ENCODE results near the gene MPST.
"Not testable (repeated sequence)": the region's sequence is repeated elsewhere in the genome, so short reads cannot be mapped to it uniquely, and the experiment has no call there.

Gene MPST

DNA sequence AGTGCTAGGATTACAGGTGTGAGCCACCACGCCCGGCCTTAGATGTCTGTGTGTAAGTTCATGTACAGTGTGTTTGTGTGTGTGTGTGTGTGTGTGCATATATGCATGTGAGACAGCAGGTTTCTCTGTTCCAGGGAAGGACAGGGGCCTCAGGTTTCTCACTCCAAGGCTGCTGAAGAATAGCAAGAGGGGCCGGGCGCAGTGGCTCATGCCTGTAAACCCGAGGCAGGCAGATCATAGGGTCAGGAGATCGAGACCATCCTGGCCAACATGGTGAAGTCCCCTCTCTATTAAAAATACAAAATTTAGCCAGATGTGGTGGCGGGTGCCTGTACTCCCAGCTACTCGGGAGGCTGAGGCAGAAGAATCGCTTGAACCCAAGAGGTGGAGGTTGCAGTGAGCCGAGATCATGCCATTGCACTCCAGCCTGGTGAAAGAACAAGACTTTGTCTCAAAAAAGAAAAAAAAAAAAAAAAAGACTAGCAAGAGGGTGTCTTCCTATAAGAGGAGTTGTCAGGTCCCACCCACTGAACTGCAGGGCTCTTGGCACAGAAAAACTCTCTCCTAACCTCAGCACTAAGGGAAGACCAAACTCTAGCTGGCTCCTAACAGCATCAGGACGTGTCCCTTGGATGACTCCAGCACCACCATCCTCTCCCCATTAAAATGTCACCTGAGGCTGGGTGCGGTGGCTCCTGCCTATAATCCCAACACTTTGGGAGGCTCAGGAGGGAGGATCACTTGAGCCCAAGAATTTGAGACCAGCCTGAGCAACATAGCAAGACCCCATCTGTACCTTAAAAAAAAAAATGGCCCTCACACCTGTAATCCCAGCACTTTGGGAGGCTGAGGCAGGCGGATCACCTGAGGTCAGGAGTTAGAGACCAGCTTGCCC is 40.3 kb upstream of the MPST start:
- TF ChIP-seq CTCF (IDR thresholded peaks at IDR 0.05; ENCODE audit: low read length, missing control alignments) = no peak
- DNase-seq (ENCODE audit: low read depth) = no peak
- no peak overlapping the region for H3K4me3 ChIP-seq (replicated peaks; ENCODE audit: low read depth, low read length)

DNA sequence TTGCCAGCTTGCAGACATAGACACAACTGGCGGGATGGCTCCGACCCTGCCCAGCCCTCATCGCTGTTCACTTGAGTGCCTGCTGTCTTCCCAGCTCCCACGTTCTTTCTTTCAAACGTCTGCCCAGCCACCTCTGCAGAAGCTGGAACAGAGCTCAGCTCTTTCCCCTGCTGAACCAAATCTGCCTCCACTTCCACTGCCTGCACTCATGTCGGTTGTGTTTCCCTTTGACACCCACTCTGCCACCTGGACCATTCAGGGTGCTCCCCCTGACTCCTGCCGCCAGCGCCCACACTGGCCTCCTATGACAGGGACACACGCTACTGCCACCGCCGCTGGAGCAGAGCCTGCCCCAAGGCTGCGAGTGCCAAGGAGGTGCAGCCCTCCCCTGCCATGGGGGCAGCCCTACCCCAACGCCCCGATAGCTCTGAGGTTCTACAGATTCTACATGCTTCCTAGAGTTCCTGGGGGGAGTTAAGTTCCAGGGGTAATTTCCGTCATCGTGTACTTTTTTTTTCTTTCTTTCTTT is 38.2 kb upstream of the MPST start:
- no peak overlapping the region for H3K4me3 ChIP-seq (replicated peaks; ENCODE audit: low read depth, low read length)
- TF ChIP-seq CTCF (IDR thresholded peaks at IDR 0.05; ENCODE audit: low read length, missing control alignments) = no peak
- DNase-seq (ENCODE audit: low read depth) = no peak

DNA sequence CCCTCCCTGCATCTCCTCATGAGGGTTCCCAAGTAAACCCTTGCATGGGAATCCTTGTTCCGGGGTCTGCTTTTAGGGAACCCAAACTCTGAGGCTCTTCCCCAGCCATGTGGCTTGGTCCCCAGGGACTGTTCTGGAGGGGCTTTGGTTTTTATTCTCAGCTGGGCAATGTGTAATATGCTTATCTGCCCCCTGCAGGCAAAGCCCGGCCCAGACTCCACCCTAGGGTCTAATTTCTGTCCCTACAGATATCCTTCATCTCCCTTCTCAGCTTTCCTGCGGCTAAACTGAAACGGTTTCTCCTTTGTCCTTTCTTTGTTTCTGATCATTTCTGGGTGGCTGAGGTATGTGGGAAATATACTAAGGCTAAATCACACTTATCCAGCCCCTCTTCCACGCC is 37.4 kb upstream of the MPST start:
- no peak overlapping the region for H3K4me3 ChIP-seq (replicated peaks; ENCODE audit: low read depth, low read length)
- peak; percentile 7 for TF ChIP-seq CTCF (IDR thresholded peaks at IDR 0.05; ENCODE audit: low read length, missing control alignments)
- DNase-seq (ENCODE audit: low read depth) = no peak

DNA sequence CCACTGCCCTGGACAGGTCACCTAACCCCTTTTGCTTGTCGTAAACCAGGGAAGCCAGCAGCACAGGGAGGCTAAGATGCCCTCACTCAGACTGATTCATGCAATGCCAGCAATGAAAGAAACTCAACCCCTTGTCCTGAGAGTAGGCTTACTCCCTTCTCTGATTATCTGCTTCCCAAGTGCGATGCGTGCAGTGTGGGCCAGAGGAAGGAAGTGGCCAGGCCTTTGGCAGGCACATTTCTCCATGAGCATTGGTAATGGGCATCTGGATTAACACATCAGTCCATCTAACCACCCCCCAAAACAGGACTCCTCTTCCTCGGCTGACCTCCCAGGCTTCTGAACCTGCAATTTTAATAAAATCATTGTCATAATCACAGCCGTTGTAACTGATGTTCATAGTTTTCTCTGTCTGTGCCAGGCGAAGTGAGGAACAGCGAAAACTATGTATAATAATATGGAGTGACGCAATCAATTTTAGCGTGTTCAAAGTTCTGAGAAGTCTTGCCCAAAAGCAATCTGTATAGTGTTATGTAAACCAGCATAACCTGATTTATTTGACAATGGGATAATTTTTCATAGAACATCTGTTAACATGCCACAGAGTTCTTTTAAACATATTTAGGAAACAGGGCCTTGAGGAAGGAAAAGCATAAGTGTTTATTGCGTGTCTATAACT is 34.2 kb upstream of the MPST start:
- TF ChIP-seq CTCF (IDR thresholded peaks at IDR 0.05; ENCODE audit: low read length, missing control alignments) = no peak
- no peak overlapping the region for H3K4me3 ChIP-seq (replicated peaks; ENCODE audit: low read depth, low read length)
- DNase-seq (ENCODE audit: low read depth) = no peak

DNA sequence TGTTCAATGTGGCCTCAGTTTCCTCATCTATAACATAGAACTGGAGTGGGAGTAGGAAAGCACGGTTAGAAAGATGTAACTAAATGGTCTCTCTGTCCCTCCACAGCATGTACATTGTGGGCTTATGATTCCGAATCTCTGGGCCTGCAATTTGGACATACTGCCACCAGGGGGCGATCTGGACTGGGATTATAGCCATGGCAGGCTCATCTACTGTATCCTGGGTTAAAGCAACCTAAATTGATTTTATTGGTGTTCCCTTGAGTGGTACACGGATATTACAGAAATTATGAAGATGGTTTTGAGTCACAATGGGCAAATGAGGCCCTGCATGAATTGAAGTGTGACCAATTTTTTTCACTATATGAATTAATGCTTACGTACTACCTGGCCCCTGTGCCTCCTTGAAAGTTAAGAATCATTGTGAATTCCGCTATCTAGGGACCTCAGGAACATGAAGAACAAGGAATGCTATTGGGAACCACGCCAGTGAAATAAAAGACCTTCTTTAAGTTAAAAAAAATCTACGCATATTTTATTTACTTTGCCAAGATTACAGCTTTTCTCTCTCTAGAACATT is 33.2 kb upstream of the MPST start:
- peak; percentile 66 for TF ChIP-seq CTCF (IDR thresholded peaks at IDR 0.05; ENCODE audit: low read length, missing control alignments)
- H3K4me3 ChIP-seq (replicated peaks; ENCODE audit: low read depth, low read length) = no peak overlapping the region
- no peak for DNase-seq (ENCODE audit: low read depth)

DNA sequence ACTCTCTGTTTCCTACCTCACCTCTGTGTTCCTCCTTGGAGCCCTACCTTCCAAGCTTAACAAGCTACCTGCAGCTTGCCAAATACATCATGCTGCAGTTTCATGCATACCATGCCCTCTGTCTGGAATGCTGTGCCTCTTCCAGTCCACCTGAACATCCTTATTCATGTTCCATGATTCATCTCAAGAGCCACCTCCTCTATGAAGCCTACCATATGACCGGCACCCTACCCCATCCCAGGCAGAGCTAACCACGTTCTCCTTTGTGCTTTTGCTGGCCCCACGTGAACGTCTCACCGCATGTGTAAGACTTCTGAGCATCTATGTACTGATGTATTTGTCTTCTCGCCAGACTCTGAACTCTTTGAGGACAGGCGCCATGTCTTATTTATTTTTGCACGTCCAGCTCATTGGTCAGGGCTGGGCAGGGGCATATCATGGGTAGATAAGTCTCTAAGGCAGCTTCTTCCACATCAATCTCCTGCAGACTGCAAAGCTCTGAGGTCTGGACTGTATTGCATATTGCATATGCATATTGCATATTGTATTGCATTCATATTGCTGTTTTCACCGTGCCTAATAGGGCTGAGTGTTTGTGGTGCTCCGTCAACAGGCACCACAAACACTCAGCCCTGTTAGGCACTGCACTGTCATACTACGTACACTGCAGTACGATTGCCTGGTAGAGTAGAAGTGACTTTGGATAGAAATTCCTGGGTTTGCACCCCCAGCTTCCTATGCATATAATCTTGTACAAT is 31.3 kb upstream of the MPST start:
- no peak for TF ChIP-seq CTCF (IDR thresholded peaks at IDR 0.05; ENCODE audit: low read length, missing control alignments)
- DNase-seq (ENCODE audit: low read depth) = no peak
- no peak overlapping the region for H3K4me3 ChIP-seq (replicated peaks; ENCODE audit: low read depth, low read length)

GRCh38 chr22:36989012-36989411 is 30.5 kb upstream of the MPST start:
- not testable (repeated sequence) for DNase-seq (ENCODE audit: low read depth); H3K4me3 ChIP-seq (replicated peaks; ENCODE audit: low read depth, low read length)

All from fibroblast of pulmonary artery (primary cell).